Endothelial cell of umbilical vein (primary cell): ENCODE measurements around the gene TACR1.

ENCODE experiments used
- CTCF ChIP-seq, 2 donors: IDR thresholded peaks; 1 replicate in 1 of 2; 2 replicates in 1 of 2; pipeline ENCODE4 v1.5.1; 2011; ENCODE audit warnings: low read length in 2 of 2, mild to moderate bottlenecking in 2 of 2, moderate library complexity in 2 of 2, control low read depth in 1 of 2, inconsistent platforms in 1 of 2, low read depth in 1 of 2; ENCODE audit not compliant: insufficient read depth in 1 of 2; ENCODE audit errors: extremely low read depth in 1 of 2
- EZH2 ChIP-seq: IDR thresholded peaks from 2 replicates; pipeline ENCODE4 v1.6.1; 2012; ENCODE audit warnings: borderline replicate concordance, low read depth, mild to moderate bottlenecking, moderate library complexity, low read length, inconsistent platforms; ENCODE audit not compliant: severe bottlenecking
- FOS ChIP-seq: IDR thresholded peaks from 2 replicates; pipeline ENCODE4 v1.6.1; 2011; ENCODE audit warnings: mild to moderate bottlenecking, low read length, moderate library complexity, borderline replicate concordance; ENCODE audit not compliant: insufficient read depth
- JUN ChIP-seq: IDR thresholded peaks from 2 replicates; pipeline ENCODE4 v1.6.1; 2011; ENCODE audit warnings: borderline replicate concordance, low read depth; ENCODE audit not compliant: insufficient read length, insufficient read depth
- MAX ChIP-seq: IDR thresholded peaks from 2 replicates; pipeline ENCODE4 v1.6.1; 2011; ENCODE audit not compliant: insufficient read depth, insufficient read length
- MYC ChIP-seq: IDR thresholded peaks from one replicate; pipeline ENCODE4 v1.6.1; 2011; ENCODE audit warnings: mild to moderate bottlenecking, low read depth, low read length
- POLR2A ChIP-seq: IDR thresholded peaks from 2 replicates; pipeline ENCODE4 v1.6.1; 2012; ENCODE audit warnings: low read depth, mild to moderate bottlenecking, control low read depth, low read length
- POLR2AphosphoS5 ChIP-seq: IDR thresholded peaks from 2 replicates; pipeline ENCODE4 v1.6.1; 2012; ENCODE audit warnings: low read depth, mild to moderate bottlenecking, control low read depth, low read length, moderate library complexity; ENCODE audit not compliant: insufficient read depth

- no peak for TF ChIP-seq CTCF (IDR thresholded peaks at IDR 0.05; ENCODE audit: extremely low read depth in 1 of 2, insufficient read depth in 1 of 2, low read depth in 1 of 2, low read length in 2 of 2)
- no peak for TF ChIP-seq JUN
- no peak for TF ChIP-seq POLR2A
- no peak for TF ChIP-seq POLR2AphosphoS5
- no peak for TF ChIP-seq EZH2
- no peak for TF ChIP-seq FOS
- no peak for TF ChIP-seq MAX
- TF ChIP-seq MYC: no peak
Observed at GRCh38 chr2:75002007-75002406, 197.3 kb downstream of the TACR1 start.
